ENCODE results near the gene USHBP1. TPM values are rescaled to one million over a fixed set of nuclear protein-coding genes. Genes with fewer than 3 reads are reported as not detected.

The USHBP1 gene
- total and polyA plus RNA-seq, 2 experiments from 2014 or later = not detected

GRCh38 chr19:17262557-17262956 lies 2.0 kb downstream of the USHBP1 start:
- Histone ChIP-seq H3K79me2 (ENCODE audit: insufficient read depth) (peaks cover 2% of the 10 kb centered on the region; the same call in 1 of the 2 replicates), H3K4me2 (ENCODE audit: unreplicated experiment) (no peak overlapping the region), H3K36me3 (ENCODE audit: low read depth) (no peaks in the 10 kb centered on the region), H3K27ac (no peak overlapping the region), H3K4me1 (ENCODE audit: insufficient read depth) (no peaks in the 10 kb centered on the region), H3K4me3 (no peak overlapping the region), H4K20me1 (ENCODE audit: insufficient read depth) (no peaks in the 10 kb centered on the region), H3F3A (ENCODE audit: insufficient read depth) (peaks cover 1% of the 10 kb centered on the region), H3K9me3 (ENCODE audit: low read depth) (no peaks in the 10 kb centered on the region), H3K27me3 (replicated peaks; ENCODE audit: insufficient read depth) (no peaks in the 10 kb centered on the region), H2AFZ (no peak overlapping the region), H3K9ac (no peak overlapping the region), H3K9me2 (ENCODE audit: insufficient read depth) (no peaks in the 10 kb centered on the region)
- WGBS, 2 experiments (ENCODE audit: low coverage in 1 of 2, low lambda C conversion rate in 2 of 2, missing lambda C conversion rate in 2 of 2) = 52 to 57% methylated on average over 16 of the region's 16 CpGs
- in situ Hi-C loops (cut with MboI) = no loop called here
- TF ChIP-seq EZH2phosphoT487 (IDR thresholded peaks at IDR 0.05; ENCODE audit: insufficient read depth, low read depth) (no peak), EZH2 (IDR thresholded peaks at IDR 0.05; ENCODE audit: insufficient read depth, poor library complexity, severe bottlenecking) (no peak)
- no peak for DNase-seq

GRCh38 chr19:17260842-17261325 lies 3.7 kb downstream of the USHBP1 start:
- Histone ChIP-seq H3K4me1 (ENCODE audit: insufficient read depth) (no peaks in the 10 kb centered on the region), H3K9me3 (ENCODE audit: low read depth) (no peaks in the 10 kb centered on the region), H3F3A (ENCODE audit: insufficient read depth) (no peaks in the 10 kb centered on the region), H3K9me2 (ENCODE audit: insufficient read depth) (no peaks in the 10 kb centered on the region), H3K27me3 (replicated peaks; ENCODE audit: insufficient read depth) (no peaks in the 10 kb centered on the region), H3K27ac (no peak overlapping the region), H3K4me3 (no peak overlapping the region), H3K36me3 (ENCODE audit: low read depth) (no peaks in the 10 kb centered on the region), H2AFZ (no peak overlapping the region), H3K9ac (no peak overlapping the region), H3K79me2 (ENCODE audit: insufficient read depth) (no peaks in the 10 kb centered on the region), H3K4me2 (ENCODE audit: unreplicated experiment) (no peak overlapping the region), H4K20me1 (ENCODE audit: insufficient read depth) (no peaks in the 10 kb centered on the region)
- in situ Hi-C loops (cut with MboI) = no loop called here
- peak; percentile 77 for DNase-seq
- TF ChIP-seq EZH2phosphoT487 (IDR thresholded peaks at IDR 0.05; ENCODE audit: insufficient read depth, low read depth) = no peak
- no peak for TF ChIP-seq EZH2 (IDR thresholded peaks at IDR 0.05; ENCODE audit: insufficient read depth, poor library complexity, severe bottlenecking)
- 12% methylated on average over 15 of the region's 15 CpGs for WGBS, 2 experiments (ENCODE audit: low coverage in 1 of 2, low lambda C conversion rate in 2 of 2, missing lambda C conversion rate in 2 of 2)

GRCh38 chr19:17259934-17260333 lies 4.6 kb downstream of the USHBP1 start:
- Histone ChIP-seq H3K79me2 (ENCODE audit: insufficient read depth) (no peaks in the 10 kb centered on the region), H3K4me1 (ENCODE audit: insufficient read depth) (no peaks in the 10 kb centered on the region), H3K4me2 (ENCODE audit: unreplicated experiment) (no peak overlapping the region), H3K4me3 (no peak overlapping the region), H3K36me3 (ENCODE audit: low read depth) (no peaks in the 10 kb centered on the region), H3K27ac (no peak overlapping the region), H3K9ac (no peak overlapping the region), H3K9me2 (ENCODE audit: insufficient read depth) (no peaks in the 10 kb centered on the region), H3F3A (ENCODE audit: insufficient read depth) (no peaks in the 10 kb centered on the region), H3K27me3 (replicated peaks; ENCODE audit: insufficient read depth) (no peaks in the 10 kb centered on the region), H4K20me1 (ENCODE audit: insufficient read depth) (no peaks in the 10 kb centered on the region), H3K9me3 (ENCODE audit: low read depth) (no peaks in the 10 kb centered on the region), H2AFZ (no peak overlapping the region)
- in situ Hi-C loops (cut with MboI) = no loop called here
- no peak for TF ChIP-seq EZH2 (IDR thresholded peaks at IDR 0.05; ENCODE audit: insufficient read depth, poor library complexity, severe bottlenecking)
- TF ChIP-seq EZH2phosphoT487 (IDR thresholded peaks at IDR 0.05; ENCODE audit: insufficient read depth, low read depth) = no peak
- WGBS, 2 experiments (ENCODE audit: low coverage in 1 of 2, low lambda C conversion rate in 2 of 2, missing lambda C conversion rate in 2 of 2) = 7 to 31% methylated on average over 1 of the region's 1 CpG
- DNase-seq = no peak

- no peak overlapping the region for H2AFZ ChIP-seq
- no peaks in the 10 kb centered on the region for H3K27me3 ChIP-seq (replicated peaks; ENCODE audit: insufficient read depth)
- H3K9ac ChIP-seq = no peak overlapping the region
- no peaks in the 10 kb centered on the region for H3K9me2 ChIP-seq (ENCODE audit: insufficient read depth)
- H4K20me1 ChIP-seq (ENCODE audit: insufficient read depth) = no peaks in the 10 kb centered on the region
- in situ Hi-C loops (cut with MboI) = no loop called here
- H3K79me2 ChIP-seq (ENCODE audit: insufficient read depth) = no peaks in the 10 kb centered on the region
- no peaks in the 10 kb centered on the region for H3K9me3 ChIP-seq (ENCODE audit: low read depth)
- H3K4me2 ChIP-seq (ENCODE audit: unreplicated experiment) = no peak overlapping the region
- 62 to 70% methylated on average over 9 of the region's 9 CpGs for WGBS, 2 experiments (ENCODE audit: low coverage in 1 of 2, low lambda C conversion rate in 2 of 2, missing lambda C conversion rate in 2 of 2)
- TF ChIP-seq EZH2phosphoT487 (IDR thresholded peaks at IDR 0.05; ENCODE audit: insufficient read depth, low read depth) (no peak), EZH2 (IDR thresholded peaks at IDR 0.05; ENCODE audit: insufficient read depth, poor library complexity, severe bottlenecking) (no peak)
- H3F3A ChIP-seq (ENCODE audit: insufficient read depth) = no peaks in the 10 kb centered on the region
- peak; percentile 45 for DNase-seq
- no peak overlapping the region for H3K4me3 ChIP-seq
- no peak overlapping the region for H3K27ac ChIP-seq
- no peaks in the 10 kb centered on the region for H3K4me1 ChIP-seq (ENCODE audit: insufficient read depth)
- H3K36me3 ChIP-seq (ENCODE audit: low read depth) = no peaks in the 10 kb centered on the region
Measured at GRCh38 chr19:17259118-17259780, 5.3 kb downstream of the USHBP1 start.
